Lung (tissue), 16 donors: Measurements from ENCODE around the gene UBE2D3. TPM values are rescaled to one million over a fixed set of nuclear protein-coding genes. Genes with fewer than 3 reads are reported as not detected.

Experiments
- ATAC-seq: fragments of 200-7000 bp; cut with Tn5 transposase; one replicate; pipeline ENCODE4 v1.9.1; 2020; ENCODE audit warnings: moderate number of reproducible peaks; ENCODE audit not compliant: insufficient read depth, low FRiP score
- DNase-seq, 3 donors: peaks; one replicate each; pipeline ENCODE4 v3.0.0-alpha.2; 2013 to 2017
- H3K27ac ChIP-seq, 2 donors: one replicate each; pipeline ENCODE4 v1.5.1; 2013; ENCODE audit warnings: mild to moderate bottlenecking in 2 of 2, moderate library complexity in 2 of 2, control low read depth in 1 of 2, inconsistent platforms in 1 of 2, low read depth in 1 of 2, low read length in 1 of 2
- H3K27me3 ChIP-seq, 3 donors: one replicate each; pipeline ENCODE4 v1.5.1; 2013; ENCODE audit warnings: low read length in 2 of 3; ENCODE audit not compliant: control insufficient read depth in 3 of 3, insufficient read depth in 3 of 3
- H3K36me3 ChIP-seq, 4 donors: one replicate each; pipeline ENCODE4 v1.5.1; 2013; ENCODE audit warnings: low read length in 4 of 4, mild to moderate bottlenecking in 1 of 4, moderate library complexity in 1 of 4; ENCODE audit not compliant: control insufficient read depth in 4 of 4, insufficient read depth in 4 of 4
- H3K4me1 ChIP-seq, 5 donors: one replicate each; pipeline ENCODE4 v1.5.1; 2013; ENCODE audit warnings: low read length in 5 of 5, mild to moderate bottlenecking in 2 of 5, moderate library complexity in 1 of 5; ENCODE audit not compliant: control insufficient read depth in 5 of 5, insufficient read depth in 5 of 5
- H3K4me3 ChIP-seq: one replicate; pipeline ENCODE4 v1.5.1; 2013; ENCODE audit warnings: mild to moderate bottlenecking, control low read depth, moderate library complexity
- H3K9ac ChIP-seq, 2 donors: one replicate each; pipeline ENCODE4 v1.5.1; 2013; ENCODE audit warnings: low read length in 2 of 2, control low read depth in 1 of 2; ENCODE audit not compliant: insufficient read depth in 1 of 2
- H3K9me3 ChIP-seq, 4 donors: one replicate each; pipeline ENCODE4 v1.5.1; 2013; ENCODE audit warnings: low read length in 3 of 4, mild to moderate bottlenecking in 1 of 4, moderate library complexity in 1 of 4; ENCODE audit not compliant: control insufficient read depth in 4 of 4, insufficient read depth in 3 of 4
- CTCF ChIP-seq: IDR thresholded peaks from 2 replicates; pipeline ENCODE4 v1.5.1; 2012; ENCODE audit warnings: mild to moderate bottlenecking; ENCODE audit errors: control extremely low read depth, extremely low read depth
- WGBS, 2 donors: extraction: QIAGEN DNeasy Blood & Tissue Kit; methylation state at CpG; one replicate each; pipeline ENCODE4 v1.1.7; 2013; 5-methylcytosine and 5-hydroxymethylcytosine counted together
- long read RNA-seq, 5 donors: transcript quantifications; one replicate each; lab custom pipeline, GENCODE V29; 2026
- polyA plus RNA-seq, 2 donors: library from polyadenylated mRNA; stranded (reverse); fragments of 200-250 nt; gene quantifications; one replicate each; pipeline ENCODE4 v1.2.1, GENCODE V29; 2013
- total RNA-seq, 2 donors: library from RNA; depleted of rRNA in 1 of 2; stranded (reverse); fragments of >200 nt in 1 of 2; gene quantifications; one replicate each; pipeline ENCODE4 v1.2.1, GENCODE V29; 2014 to 2021
- donor health status: control.
- donor health status: control.
- donor health status: Bipolar disorder and iron deficiency.
- donor health status: healthy.
- donor health status: DM: yes; HTN: yes; CAD: no.

The UBE2D3 gene
- 100 to 1,000 TPM; 252 to 373 TPM for total RNA-seq
- 100 to 1,000 TPM; 165 to 293 TPM for polyA plus RNA-seq
- long read RNA-seq, donor 1, full-length matches to known transcripts: 60 of 163 reads
- long read RNA-seq, donor 1, partial matches to known transcripts: 94 of 163 reads
- long read RNA-seq, donor 1, other reads (novel, unspliced or antisense): 9 of 163 reads
- long read RNA-seq, donor 2, full-length matches to known transcripts: 25 of 80 reads
- long read RNA-seq, donor 2, partial matches to known transcripts: 24 of 80 reads
- long read RNA-seq, donor 2, other reads (novel, unspliced or antisense): 31 of 80 reads
- long read RNA-seq, donor 3, transcript UBE2D3-207 (8 exons, 2,368 nt): minor isoform, 5 of 55 reads
- long read RNA-seq, donor 3, transcript UBE2D3-210 (8 exons, 3,990 nt): major isoform, 32 of 55 reads
- long read RNA-seq, donor 3, partial matches to known transcripts: 12 of 55 reads
- long read RNA-seq, donor 3, other reads (novel, unspliced or antisense): 0 of 55 reads
- long read RNA-seq, donor 4, transcript UBE2D3-210 (8 exons, 3,990 nt): major isoform, 17 of 24 reads
- long read RNA-seq, donor 4, partial matches to known transcripts: 0 of 24 reads
- long read RNA-seq, donor 4, other reads (novel, unspliced or antisense): 0 of 24 reads
- long read RNA-seq, donor 5, transcript UBE2D3-208 (8 exons, 2,227 nt): minor isoform, 9 of 119 reads
- long read RNA-seq, donor 5, transcript UBE2D3-207 (8 exons, 2,368 nt): minor isoform, 12 of 119 reads
- long read RNA-seq, donor 5, transcript UBE2D3-210 (8 exons, 3,990 nt): major isoform, 53 of 119 reads
- long read RNA-seq, donor 5, partial matches to known transcripts: 26 of 119 reads
- long read RNA-seq, donor 5, other reads (novel, unspliced or antisense): 12 of 119 reads

GRCh38 chr4:102826890-102827673 is at the start of gene UBE2D3:
TSS of gene UBE2D3 (minus strand) at chr4:102827551. CDS start at chr4:102826508, 1,043 bp downstream.
- peak within 1 kb of the TSS; percentile 92 for H3K4me3 ChIP-seq

GRCh38 chr4:102871772-102872171 is 44.4 kb upstream of the UBE2D3 start:
- no peak overlapping the region for H3K27ac ChIP-seq
- WGBS, 2 donors: 64 to 68% methylated on average over 2 of the region's 2 CpGs
- no peaks in the 10 kb centered on the region for H3K9me3 ChIP-seq
- H3K9ac ChIP-seq: no peak overlapping the region
- H3K4me1 ChIP-seq: peaks cover 0 to 25% (median 1%) of the 10 kb centered on the region in 5 donors
- TF ChIP-seq CTCF: no peak
- ATAC-seq (no peak), DNase-seq (peak in 1 of 3 donors; percentile 1)
- peaks cover 0 to 4% (median 1%) of the 10 kb centered on the region in 4 donors for H3K36me3 ChIP-seq
- H3K4me3 ChIP-seq: no peak overlapping the region
- H3K27me3 ChIP-seq: no peaks in the 10 kb centered on the region

More at GRCh38 chr4:102826890-102827673, at the start of gene UBE2D3:
- peak; percentile 78 for ATAC-seq
- peak; percentile 98 for DNase-seq
- Histone ChIP-seq H3K27ac (peak within 1 kb of the TSS; percentile 99 to 100), H3K36me3 (peaks cover 0 to 30% (median 0%) of the 10 kb centered on the region in 4 donors), H3K27me3 (no peaks in the 10 kb centered on the region), H3K9me3 (no peaks in the 10 kb centered on the region), H3K9ac (peak within 1 kb of the TSS; percentile 99), H3K4me1 (peaks cover 0 to 32% (median 5%) of the 10 kb centered on the region in 5 donors)
- WGBS, 2 donors: 0 to 1% methylated on average over 61 to 73 of the region's 73 CpGs
- TF ChIP-seq CTCF: no peak

GRCh38 chr4:102869569-102870197 is 42.3 kb upstream of the UBE2D3 start:
- DNase-seq: no peak
- Histone ChIP-seq H3K27me3 (no peaks in the 10 kb centered on the region), H3K27ac (peak overlapping the region; percentile 96 to 98), H3K9me3 (no peaks in the 10 kb centered on the region), H3K4me1 (peaks cover 0 to 25% (median 1%) of the 10 kb centered on the region in 5 donors), H3K9ac (peak overlapping the region; percentile 75 to 98), H3K36me3 (peaks cover 0 to under 1% (median 0%) of the 10 kb centered on the region in 4 donors), H3K4me3 (peak overlapping the region; percentile 84)
- TF ChIP-seq CTCF: no peak
- WGBS, 2 donors: 10 to 12% methylated on average over 19 of the region's 19 CpGs
- ATAC-seq: no peak
